Right lobe of liver (tissue), 4 donors: Measurements from ENCODE around the gene USE1.

Source experiments
- CTCF ChIP-seq, 4 donors: fragments of 200-600 bp in 3 of 4; fragments of 450-650 bp in 1 of 4; IDR thresholded peaks; one replicate each; pipeline versions ENCODE4 v1.5.1 to v1.8.0; 2016 to 2022; ENCODE audit warnings: antibody characterized with exemption in 4 of 4, mild to moderate bottlenecking in 2 of 4
- POLR2A ChIP-seq: fragments of 450-650 bp; IDR thresholded peaks from one replicate; pipeline ENCODE4 v1.6.1; 2017; ENCODE audit warnings: antibody characterized with exemption, mild to moderate bottlenecking
- donor health status: DM: no; HTN: no; CAD: no.
- donor health status: DM: no; HTN: no; CAD: no.
- donor health status: DM: no; HTN: yes; CAD: no.

GRCh38 chr19:17170538-17171297 lies 44.4 kb upstream of the USE1 start:
- no peak for TF ChIP-seq CTCF (IDR thresholded peaks at IDR 0.05)
- no peak for TF ChIP-seq POLR2A
